T follicular helper cell (primary cell): ENCODE results near the gene CSMD2.

ENCODE experiments used
- DNase-seq: peaks from one replicate; pipeline ENCODE4 v3.0.0-alpha.2; 2020; ENCODE audit warnings: low read depth

Gene CSMD2

DNA sequence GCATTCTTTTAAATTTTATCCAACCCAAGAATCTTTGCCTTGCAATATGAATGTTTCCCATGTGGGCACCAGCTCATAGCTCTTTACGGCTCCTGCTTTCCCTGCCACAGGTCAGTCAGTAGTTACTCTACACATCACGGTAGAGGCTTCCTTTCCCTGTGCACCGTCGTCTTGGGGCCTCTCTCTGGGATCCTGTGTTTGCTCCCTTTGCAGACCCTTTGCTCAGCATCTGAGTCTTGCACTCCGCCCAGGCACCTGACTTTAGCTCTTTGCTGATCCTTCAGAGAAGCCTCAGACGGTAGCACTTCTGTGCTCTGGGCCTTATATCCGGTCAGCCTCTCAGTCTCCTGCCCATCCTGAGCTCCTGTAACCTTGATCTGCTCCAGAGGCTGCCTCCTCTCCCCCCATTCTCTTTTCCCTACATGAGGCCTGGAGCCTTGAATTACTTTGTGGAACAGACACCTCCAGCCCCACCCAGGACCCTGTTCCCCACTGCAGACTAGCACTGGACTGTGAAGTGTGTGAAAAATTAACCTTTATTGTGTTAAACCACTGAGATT is 484.7 kb downstream of the CSMD2 start:
- no peak for DNase-seq

GRCh38 chr1:33670567-33670966 is 494.5 kb downstream of the CSMD2 start:
- DNase-seq: no peak

GRCh38 chr1:33668695-33669094 is 496.3 kb downstream of the CSMD2 start:
- no peak for DNase-seq

GRCh38 chr1:33667386-33668282 is 497.4 kb downstream of the CSMD2 start:
- DNase-seq: no peak

DNA sequence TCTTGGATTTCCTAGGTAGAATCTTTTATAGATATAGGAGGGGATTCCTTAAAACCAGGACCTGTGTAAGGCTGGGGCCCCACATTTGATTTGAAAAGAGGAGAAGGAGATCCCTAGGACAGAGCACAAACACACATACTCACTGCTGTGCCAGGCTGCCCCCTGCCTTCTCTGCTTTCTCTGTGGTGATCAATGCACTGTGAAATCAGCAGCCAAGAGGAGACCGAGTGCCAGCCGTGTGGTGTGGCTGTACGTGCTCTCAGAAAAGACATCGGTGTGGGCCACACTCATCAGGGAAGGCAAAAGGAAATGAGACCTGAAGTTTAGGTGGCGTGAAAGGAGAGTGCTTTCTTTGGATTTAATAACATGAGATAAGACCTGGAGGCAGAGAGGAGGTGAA is 498.4 kb downstream of the CSMD2 start:
- no peak for DNase-seq

- no peak for DNase-seq
Observed at GRCh38 chr1:33661811-33662454, 503.1 kb downstream of the CSMD2 start.

- no peak for DNase-seq
Observed at GRCh38 chr1:33660956-33661355, 504.1 kb downstream of the CSMD2 start.

DNA sequence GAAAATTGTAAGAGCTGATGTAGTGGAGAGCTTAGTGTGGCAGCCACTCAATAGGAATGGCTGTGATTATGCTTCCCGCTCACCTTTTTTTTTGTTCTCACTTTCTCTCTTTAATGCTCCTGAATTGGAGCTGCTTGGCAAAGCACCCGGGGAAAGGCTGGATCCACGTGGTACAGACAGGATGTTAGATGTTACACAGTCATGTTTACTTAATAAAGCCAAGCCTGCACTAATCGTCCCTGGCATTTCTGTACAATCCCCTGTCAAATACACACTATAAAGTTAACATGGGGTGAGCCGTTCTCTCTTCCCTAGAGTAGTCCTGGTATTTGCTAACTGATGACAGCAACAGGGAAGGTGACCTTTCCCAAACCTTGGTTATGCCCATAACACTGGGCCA is 504.8 kb downstream of the CSMD2 start:
- no peak for DNase-seq

DNA sequence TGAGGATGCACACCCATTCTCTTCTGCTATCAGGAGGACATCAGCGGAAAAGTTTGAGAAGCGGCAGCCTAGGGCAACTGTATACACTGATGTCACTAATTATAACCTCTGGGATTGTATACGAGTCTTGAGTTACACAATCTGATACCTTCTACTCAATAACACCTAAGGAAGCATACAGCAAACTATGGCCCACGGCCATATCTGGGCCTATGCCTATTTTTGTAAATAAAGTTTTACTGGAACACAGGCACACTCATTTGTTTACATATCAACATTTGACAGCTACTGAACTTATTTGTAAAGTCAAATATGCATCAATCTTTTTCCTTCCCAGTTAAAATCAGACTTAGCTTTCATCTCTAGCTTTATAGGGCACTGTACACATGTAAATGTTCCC is 505.4 kb downstream of the CSMD2 start:
- DNase-seq: no peak

DNA sequence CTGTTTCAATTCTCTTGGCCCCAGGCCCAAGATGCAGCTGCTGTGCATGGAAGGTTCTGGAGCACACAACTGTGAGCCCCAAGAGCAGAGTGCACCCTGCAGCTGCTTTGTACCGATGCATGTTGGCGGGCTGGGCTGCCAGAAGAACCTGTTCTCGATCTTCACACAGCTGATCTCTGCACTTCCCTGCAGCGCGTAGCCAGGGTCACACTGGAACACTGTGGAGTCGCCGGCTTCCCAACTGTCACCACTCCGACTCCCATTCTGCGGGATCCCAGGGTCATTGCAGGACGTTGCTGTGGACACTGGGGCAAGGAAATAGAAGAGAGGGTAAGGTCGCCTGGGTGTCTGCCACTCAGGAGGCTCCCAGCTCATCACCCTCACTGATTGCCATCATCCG is 507.2 kb downstream of the CSMD2 start:
- DNase-seq: no peak

- no peak for DNase-seq
Observed at GRCh38 chr1:33656467-33657005, 508.5 kb downstream of the CSMD2 start.

DNA sequence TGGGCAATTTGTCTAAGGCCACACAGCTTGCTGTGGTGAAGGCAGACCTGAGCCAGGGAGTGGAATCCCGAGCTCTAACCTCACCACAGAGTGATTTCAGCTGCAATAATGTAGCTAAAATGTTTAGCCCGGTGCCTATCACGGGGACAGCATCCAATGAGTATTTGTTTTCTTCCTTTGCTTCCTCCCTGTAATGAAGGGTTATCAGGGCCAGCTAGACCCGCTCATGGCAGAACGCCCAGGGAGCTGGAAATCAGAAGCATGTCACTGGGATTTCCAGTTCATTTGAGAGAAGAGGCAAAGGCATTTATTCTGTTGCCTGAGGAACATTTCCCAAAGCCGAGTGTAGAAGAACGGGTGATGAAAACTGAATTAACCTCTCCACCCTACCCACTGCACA is 509.5 kb downstream of the CSMD2 start:
- DNase-seq: no peak

DNA sequence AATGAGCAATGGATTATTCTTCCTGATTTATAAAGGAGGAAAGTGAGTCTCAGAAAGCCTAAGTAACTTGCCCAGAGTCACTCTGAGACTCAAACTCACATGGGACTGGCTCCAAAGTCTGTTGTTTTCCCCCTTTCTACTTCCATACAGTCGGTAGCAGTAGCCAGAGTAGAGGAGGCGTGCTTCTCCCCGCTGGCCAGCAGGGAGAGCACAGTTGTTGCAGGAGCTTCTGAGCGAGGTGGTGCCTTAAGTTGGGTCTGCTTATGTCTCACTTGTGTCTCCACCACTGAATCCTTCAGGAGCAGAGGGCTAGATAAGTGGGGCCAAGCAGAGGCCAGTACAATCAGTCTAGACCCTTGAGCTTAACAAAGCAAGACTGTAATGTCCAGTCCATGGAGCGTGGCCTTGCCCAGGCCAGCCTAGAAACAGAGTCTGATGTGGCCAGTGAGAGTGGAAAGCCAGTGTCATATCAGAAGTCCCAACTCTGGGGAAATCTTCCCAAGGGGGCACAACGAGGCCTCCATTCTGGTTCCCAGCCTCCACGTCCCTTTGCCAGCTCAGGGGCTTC is 510.7 kb downstream of the CSMD2 start:
- no peak for DNase-seq

DNA sequence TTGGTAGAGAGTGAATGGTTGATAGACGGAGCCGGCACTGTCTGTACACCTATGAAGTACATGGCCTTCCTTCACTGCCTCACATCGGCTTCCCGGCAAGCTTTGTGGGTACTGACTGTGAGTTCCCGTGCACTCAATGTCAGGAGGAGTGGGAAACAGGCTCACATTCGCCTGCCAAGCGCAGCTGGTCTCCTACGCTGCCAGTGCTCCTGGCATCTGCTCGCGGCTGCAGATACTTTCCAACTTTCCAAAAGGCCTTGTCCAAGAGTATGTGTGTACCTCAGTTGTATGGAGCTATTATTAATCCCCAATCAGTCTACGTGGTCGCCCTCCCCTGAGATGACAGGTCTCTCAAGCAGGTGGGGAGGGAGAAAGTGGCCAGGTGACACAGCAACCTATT is 511.8 kb downstream of the CSMD2 start:
- DNase-seq: no peak

DNA sequence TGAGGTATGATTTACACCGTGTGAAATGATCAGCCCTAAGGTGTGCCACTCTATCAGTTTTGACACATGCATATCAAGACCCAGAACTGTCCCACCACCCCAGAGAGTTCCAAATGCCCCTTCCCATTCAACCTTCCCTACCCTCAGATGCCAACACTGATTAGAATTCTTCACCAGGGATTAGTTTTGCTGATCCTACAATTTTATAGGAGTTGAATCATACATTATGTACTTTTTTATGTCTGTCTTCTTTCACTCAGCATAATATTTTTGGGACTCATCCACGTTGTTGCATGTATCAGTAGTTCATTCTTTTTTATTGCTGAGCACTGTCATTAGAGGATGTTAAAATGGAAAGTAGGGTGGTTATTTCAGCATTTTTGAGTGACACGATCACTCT is 514.3 kb downstream of the CSMD2 start:
- DNase-seq: no peak

DNA sequence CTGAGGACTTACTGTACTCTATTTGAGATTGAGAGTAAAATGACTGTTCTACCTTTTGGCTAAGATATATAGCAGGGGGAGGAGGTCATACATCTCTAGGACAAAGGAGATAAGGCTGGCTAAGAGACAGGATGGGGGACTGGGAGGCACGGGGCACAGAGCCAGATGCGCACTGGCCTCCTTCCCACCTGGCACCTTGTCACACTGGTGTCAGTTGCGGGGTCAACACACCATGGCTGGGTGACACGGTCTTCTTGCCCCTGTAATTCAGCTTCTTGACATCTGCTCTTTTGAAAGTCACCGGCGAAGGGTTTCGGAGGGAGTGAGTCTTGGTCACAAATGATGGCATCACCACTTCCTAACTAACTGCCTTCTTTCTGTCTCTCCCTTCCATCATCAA is 515.3 kb downstream of the CSMD2 start:
- DNase-seq: no peak

DNA sequence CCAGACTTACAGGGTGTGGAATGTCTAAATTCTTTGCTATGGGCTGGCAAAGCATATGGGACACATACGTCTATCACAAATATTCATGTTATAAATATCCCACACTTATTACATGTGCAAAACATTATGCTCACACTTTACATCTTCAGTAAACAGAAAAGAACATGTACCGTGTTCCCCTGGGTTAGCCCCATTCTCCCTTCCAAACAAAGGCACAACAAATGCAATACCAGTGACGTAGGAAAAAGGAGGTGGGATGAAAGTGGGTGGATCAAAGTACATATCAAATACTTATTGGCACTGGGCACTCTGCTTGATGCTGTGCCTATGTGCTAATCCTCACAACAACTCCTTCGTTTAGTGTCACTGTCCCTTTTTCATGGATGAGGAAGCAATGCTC is 521.8 kb downstream of the CSMD2 start:
- no peak for DNase-seq

DNA sequence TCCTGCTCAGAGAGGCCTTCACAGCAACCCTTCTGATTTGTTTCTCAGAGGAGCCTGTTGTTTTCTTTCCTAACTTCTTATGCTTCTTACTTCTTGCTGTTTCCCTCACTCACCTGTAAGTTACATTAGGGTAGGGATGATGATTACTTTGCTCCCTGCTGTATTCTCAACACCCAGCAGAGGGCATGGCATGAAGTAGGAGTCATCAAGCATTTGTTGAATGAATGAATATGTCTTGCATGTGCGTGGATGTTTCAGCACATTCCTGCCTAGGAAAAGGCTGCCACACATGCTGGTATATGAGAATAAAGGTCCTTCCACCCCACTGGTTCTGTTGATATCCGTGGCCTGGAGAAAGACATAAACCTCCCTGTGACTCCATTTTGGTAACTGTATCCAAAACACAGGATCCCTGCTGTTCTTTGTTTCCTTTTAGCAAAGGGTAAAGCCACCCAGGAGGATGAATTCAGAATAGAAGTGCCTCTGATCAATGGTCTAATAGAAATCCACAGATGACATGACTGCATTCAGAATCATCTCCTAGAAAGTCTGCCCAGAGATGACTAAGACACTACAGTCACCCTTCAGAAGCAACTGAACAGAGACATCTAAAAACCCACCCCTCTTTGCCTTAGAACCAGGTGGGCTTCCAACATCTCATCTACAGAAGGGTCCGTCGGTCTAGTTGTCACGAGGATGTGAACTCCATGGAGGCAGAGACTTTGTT is 523.8 kb downstream of the CSMD2 start:
- no peak for DNase-seq

DNA sequence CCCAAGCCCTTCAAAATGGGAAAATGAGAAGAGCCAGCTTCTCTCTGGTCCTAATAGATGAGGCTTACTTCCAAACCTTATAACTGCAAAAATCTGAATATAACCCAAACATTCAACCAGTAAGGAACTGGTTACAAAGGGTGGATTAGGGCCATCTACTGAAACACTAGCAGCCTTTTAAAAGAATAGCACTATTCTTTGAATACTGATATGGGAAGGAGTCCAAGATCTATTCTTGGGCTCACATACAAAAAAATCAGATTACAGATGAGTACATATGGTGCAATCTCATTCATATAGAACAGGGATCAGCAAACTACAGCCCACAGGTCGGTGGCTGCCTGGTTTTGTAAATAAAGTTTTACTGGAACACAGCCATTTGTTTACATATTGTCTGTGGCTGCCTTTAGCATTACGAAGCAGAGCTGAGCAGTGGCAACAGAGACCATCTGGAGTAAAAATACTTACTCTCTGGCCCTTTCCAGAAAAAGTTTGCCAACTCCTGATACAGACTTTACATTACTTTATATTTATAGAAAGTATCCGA is 524.8 kb downstream of the CSMD2 start:
- no peak for DNase-seq

GRCh38 chr1:33637846-33638440 is 527.1 kb downstream of the CSMD2 start:
- no peak for DNase-seq

DNA sequence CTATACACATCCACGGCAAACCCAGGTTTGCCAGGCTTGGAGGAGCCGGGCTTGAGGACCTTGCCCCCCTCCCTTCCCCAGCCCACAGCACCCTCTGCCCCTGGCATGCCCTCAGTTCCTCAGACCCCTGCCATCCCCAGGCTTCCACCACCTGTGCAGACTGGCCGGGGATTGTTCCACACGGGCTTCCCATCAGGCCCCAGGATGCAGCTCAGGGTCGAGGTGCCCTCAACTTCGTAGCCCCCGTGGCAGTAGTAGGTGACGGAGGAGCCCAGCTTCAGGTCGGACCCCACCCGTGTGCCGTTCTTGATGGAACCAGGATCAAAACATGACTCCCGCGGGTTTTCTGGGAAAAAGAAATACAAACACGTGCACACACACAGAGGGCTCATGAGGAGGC is 528.8 kb downstream of the CSMD2 start:
- DNase-seq: no peak
